ENCODE results near the gene TRPM8.
"Not testable (repeated sequence)": the region's sequence is repeated elsewhere in the genome, so short reads cannot be mapped to it uniquely, and the experiment has no call there.

DNA sequence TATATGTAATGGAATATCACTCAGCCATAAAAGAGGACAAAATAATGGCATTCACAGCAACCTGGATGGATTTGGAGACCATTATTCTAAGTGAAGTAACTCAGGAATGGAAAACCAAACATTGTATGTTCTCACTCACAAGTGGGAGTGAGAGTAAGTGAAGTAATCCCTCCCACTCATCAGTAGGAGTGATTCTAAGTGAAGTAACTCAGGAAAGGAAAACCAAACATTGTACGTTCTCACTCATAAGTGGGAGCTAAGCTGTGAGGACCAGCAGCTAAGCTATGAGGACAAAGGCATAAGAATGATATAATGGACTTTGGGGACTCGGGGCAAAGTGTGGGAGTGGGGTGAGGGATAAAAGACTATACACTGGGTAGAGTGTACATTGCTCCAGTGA lies 20.9 kb upstream of the TRPM8 start:
- TF ChIP-seq, protein P1, sequence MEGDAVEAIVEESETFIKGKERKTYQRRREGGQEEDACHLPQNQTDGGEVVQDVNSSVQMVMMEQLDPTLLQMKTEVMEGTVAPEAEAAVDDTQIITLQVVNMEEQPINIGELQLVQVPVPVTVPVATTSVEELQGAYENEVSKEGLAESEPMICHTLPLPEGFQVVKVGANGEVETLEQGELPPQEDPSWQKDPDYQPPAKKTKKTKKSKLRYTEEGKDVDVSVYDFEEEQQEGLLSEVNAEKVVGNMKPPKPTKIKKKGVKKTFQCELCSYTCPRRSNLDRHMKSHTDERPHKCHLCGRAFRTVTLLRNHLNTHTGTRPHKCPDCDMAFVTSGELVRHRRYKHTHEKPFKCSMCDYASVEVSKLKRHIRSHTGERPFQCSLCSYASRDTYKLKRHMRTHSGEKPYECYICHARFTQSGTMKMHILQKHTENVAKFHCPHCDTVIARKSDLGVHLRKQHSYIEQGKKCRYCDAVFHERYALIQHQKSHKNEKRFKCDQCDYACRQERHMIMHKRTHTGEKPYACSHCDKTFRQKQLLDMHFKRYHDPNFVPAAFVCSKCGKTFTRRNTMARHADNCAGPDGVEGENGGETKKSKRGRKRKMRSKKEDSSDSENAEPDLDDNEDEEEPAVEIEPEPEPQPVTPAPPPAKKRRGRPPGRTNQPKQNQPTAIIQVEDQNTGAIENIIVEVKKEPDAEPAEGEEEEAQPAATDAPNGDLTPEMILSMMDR (IDR thresholded peaks at IDR 0.05 in 4 of 5, conservative IDR thresholded peaks at IDR 0.05 in 1 of 5) = not testable (repeated sequence)
- TF ChIP-seq POLR2A (IDR thresholded peaks at IDR 0.05) = not testable (repeated sequence)
